OCI-LY1 (cell line): ENCODE measurements around the gene LPIN3.
A peak's percentile ranks its signal among the peaks of the same experiment; 100 is the strongest.

Experiments used
- H2AFZ ChIP-seq: fragments of 200-600 bp; sonication (generic), shearing (Covaris generic); 2 replicates; pipeline ENCODE4 v1.6.0; 2014; ENCODE audit warnings: antibody characterized with exemption, mild to moderate bottlenecking, low read length
- H3F3A ChIP-seq: fragments of 200-600 bp; sonication (generic), shearing (Covaris generic); 2 replicates; pipeline ENCODE4 v1.6.0; 2014; ENCODE audit warnings: mild to moderate bottlenecking, antibody characterized with exemption, low read length, moderate library complexity; ENCODE audit not compliant: insufficient read depth
- H3K27ac ChIP-seq: fragments of 200-600 bp; sonication (generic); 2 replicates; pipeline ENCODE4 v1.5.1; 2014; ENCODE audit warnings: low read length, mixed run types, mild to moderate bottlenecking, low read depth; ENCODE audit not compliant: poor library complexity, severe bottlenecking
- H3K27me3 ChIP-seq: fragments of 200-600 bp; sonication (generic); 2 replicates; pipeline ENCODE4 v1.6.0; 2014; ENCODE audit warnings: antibody characterized with exemption, mild to moderate bottlenecking, low read length, moderate library complexity; ENCODE audit not compliant: insufficient read depth
- H3K36me3 ChIP-seq: fragments of 200-600 bp; sonication (generic); 2 replicates; pipeline ENCODE4 v1.6.1; 2014; ENCODE audit warnings: mild to moderate bottlenecking, antibody characterized with exemption, low read length, moderate library complexity, mixed read lengths; ENCODE audit not compliant: insufficient read depth
- H3K4me1 ChIP-seq: fragments of 200-600 bp; sonication (generic); 2 replicates; pipeline ENCODE4 v1.5.1; 2014; ENCODE audit warnings: mild to moderate bottlenecking, low read length, moderate library complexity; ENCODE audit not compliant: insufficient read depth, severe bottlenecking
- H3K4me2 ChIP-seq: fragments of 200-600 bp; sonication (generic), shearing (Covaris generic); 2 replicates; pipeline ENCODE4 v1.6.1; 2014; ENCODE audit warnings: low read length
- H3K4me3 ChIP-seq: fragments of 200-600 bp; sonication (generic); 2 replicates; pipeline ENCODE4 v1.5.1; 2014; ENCODE audit warnings: low read length, low read depth, mild to moderate bottlenecking, mixed read lengths; ENCODE audit not compliant: poor library complexity, severe bottlenecking
- H3K79me2 ChIP-seq: fragments of 200-600 bp; shearing (Covaris generic); 2 replicates; pipeline ENCODE4 v1.6.1; 2016; ENCODE audit warnings: mixed run types, low read length, mixed read lengths; ENCODE audit not compliant: insufficient read depth
- H3K9ac ChIP-seq: fragments of 200-600 bp; sonication (generic), shearing (Covaris generic); 2 replicates; pipeline ENCODE4 v1.6.1; 2014; ENCODE audit warnings: mild to moderate bottlenecking, low read length, mixed read lengths
- H3K9me2 ChIP-seq: fragments of 200-600 bp; sonication (generic), shearing (Covaris generic); 2 replicates; pipeline ENCODE4 v1.6.1; 2014; ENCODE audit warnings: low read depth, mild to moderate bottlenecking, low read length, mixed read lengths
- H3K9me3 ChIP-seq: fragments of 200-600 bp; shearing (Covaris generic); 2 replicates; pipeline ENCODE4 v1.6.1; 2014; ENCODE audit warnings: low read length, mixed read lengths
- H4K20me1 ChIP-seq: fragments of 200-600 bp; sonication (generic), shearing (Covaris generic); 2 replicates; pipeline ENCODE4 v1.6.0; 2016; ENCODE audit warnings: mild to moderate bottlenecking, low read length; ENCODE audit not compliant: insufficient read depth
- CTCF ChIP-seq: fragments of 200-600 bp; sonication (generic), shearing (Covaris generic); IDR thresholded peaks from 2 replicates; pipeline ENCODE4 v1.5.1; 2017; ENCODE audit warnings: mild to moderate bottlenecking, antibody characterized with exemption, low read length, moderate library complexity, mixed read lengths
- EZH2 ChIP-seq: fragments of 200-600 bp; sonication (generic), shearing (Covaris generic); IDR thresholded peaks from 2 replicates; pipeline ENCODE4 v1.8.0; 2017; ENCODE audit warnings: borderline replicate concordance, mixed run types, mild to moderate bottlenecking, antibody characterized with exemption, low read length, moderate library complexity, mixed read lengths

The LPIN3 gene

GRCh38 chr20:41317546-41318270, 22.9 kb upstream of the LPIN3 start, which contains the start of gene ZHX3:
Gene ZHX3, minus strand, starts transcription at chr20:41317731. Its CDS starts 112,815 bp downstream, at chr20:41204916.
- no peak for TF ChIP-seq EZH2
- no peak for TF ChIP-seq CTCF
- Histone ChIP-seq H4K20me1 (no peaks in the 10 kb centered on the region), H2AFZ (peak within 1 kb of the TSS; percentile 40; the same call in 1 of the 2 replicates), H3K36me3 (peaks cover under 1% of the 10 kb centered on the region; the same call in 1 of the 2 replicates), H3K27ac (peak within 1 kb of the TSS; percentile 0), H3F3A (no peaks in the 10 kb centered on the region), H3K4me2 (peak within 1 kb of the TSS; percentile 95), H3K9me2 (no peaks in the 10 kb centered on the region), H3K9me3 (no peaks in the 10 kb centered on the region), H3K4me1 (peaks cover 19% of the 10 kb centered on the region), H3K9ac (peak within 1 kb of the TSS; percentile 86), H3K79me2 (peaks cover 13% of the 10 kb centered on the region), H3K27me3 (no peaks in the 10 kb centered on the region), H3K4me3 (peak within 1 kb of the TSS; percentile 94)

GRCh38 chr20:41318271-41318649, 22.4 kb upstream of the LPIN3 start:
- peak overlapping the region; percentile 64 for H3K9ac ChIP-seq
- H3K9me3 ChIP-seq = no peaks in the 10 kb centered on the region
- H3K36me3 ChIP-seq = no peaks in the 10 kb centered on the region
- H3K4me3 ChIP-seq = peak overlapping the region; percentile 61
- H3K4me1 ChIP-seq = peaks cover 19% of the 10 kb centered on the region
- peak overlapping the region; percentile 40; the same call in 1 of the 2 replicates for H2AFZ ChIP-seq
- TF ChIP-seq CTCF (no peak), EZH2 (no peak)
- no peaks in the 10 kb centered on the region for H3F3A ChIP-seq
- peaks cover 13% of the 10 kb centered on the region for H3K79me2 ChIP-seq
- H4K20me1 ChIP-seq = no peaks in the 10 kb centered on the region
- H3K4me2 ChIP-seq = peak overlapping the region; percentile 86
- H3K27me3 ChIP-seq = no peaks in the 10 kb centered on the region
- H3K9me2 ChIP-seq = no peaks in the 10 kb centered on the region
- no peak overlapping the region for H3K27ac ChIP-seq

- no peaks in the 10 kb centered on the region for H4K20me1 ChIP-seq
- no peak overlapping the region for H3K9ac ChIP-seq
- no peaks in the 10 kb centered on the region for H3K36me3 ChIP-seq
- no peaks in the 10 kb centered on the region for H3K27me3 ChIP-seq
- peaks cover 10% of the 10 kb centered on the region for H3K79me2 ChIP-seq
- H3K27ac ChIP-seq = no peak overlapping the region
- no peak overlapping the region for H3K4me2 ChIP-seq
- H3K4me1 ChIP-seq = peaks cover 19% of the 10 kb centered on the region
- no peaks in the 10 kb centered on the region for H3F3A ChIP-seq
- H2AFZ ChIP-seq = no peak overlapping the region
- no peaks in the 10 kb centered on the region for H3K9me3 ChIP-seq
- no peak overlapping the region for H3K4me3 ChIP-seq
- TF ChIP-seq EZH2 (no peak), CTCF (no peak)
- H3K9me2 ChIP-seq = no peaks in the 10 kb centered on the region
Measured at GRCh38 chr20:41320441-41320840, 20.2 kb upstream of the LPIN3 start.
